GM19455 (cell line): ENCODE data around the gene ERN1.

Experiments
- ATAC-seq: cut with Tn5 transposase; IDR thresholded peaks from one replicate; pipeline ENCODE4 v1.9.1; 2021; ENCODE audit not compliant: unreplicated experiment

ERN1 gene

GRCh38 chr17:63993368-63993985, 136.5 kb downstream of the ERN1 start:
- no peak for ATAC-seq

GRCh38 chr17:63991611-63992010, 138.3 kb downstream of the ERN1 start:
- no peak for ATAC-seq

GRCh38 chr17:63989622-63990345, 140.2 kb downstream of the ERN1 start:
- no peak for ATAC-seq
